PC-3 (cell line): ENCODE data around the gene SLCO4C1.

Experiments used
- CTCF ChIP-seq: fragments of 300-600 bp; sonication (generic); conservative IDR thresholded peaks from 2 replicates; pipeline ENCODE4 v1.5.1; 2017; ENCODE audit warnings: antibody characterized with exemption, low read depth, mild to moderate bottlenecking, low read length
- EZH2phosphoT487 ChIP-seq: fragments of 300-600 bp; sonication (generic); IDR thresholded peaks from 2 replicates; pipeline ENCODE4 v1.6.1; 2018; ENCODE audit warnings: mild to moderate bottlenecking, antibody characterized with exemption, low read length, borderline replicate concordance

GRCh38 chr5:102229685-102230084 is 66.4 kb downstream of the SLCO4C1 start:
- TF ChIP-seq EZH2phosphoT487, result no peak
- TF ChIP-seq CTCF, result no peak
